Activated naive CD4-positive, alpha-beta T cell treated with anti-CD3 and anti-CD28 coated beads, Interleukin-2, amount 50 U/mL, for 24 hours (primary cell): Measurements from ENCODE around the gene MFSD11.
"Not testable (repeated sequence)": the region's sequence is repeated elsewhere in the genome, so short reads cannot be mapped to it uniquely, and the experiment has no call there.

ENCODE experiments used
- H3K27ac Mint-ChIP-seq: one replicate; pipeline ENCODE4 v1.8.0; 2021; ENCODE audit warnings: mild to moderate bottlenecking, mixed read lengths
- H3K27me3 Mint-ChIP-seq: one replicate; pipeline ENCODE4 v1.8.0; 2021; ENCODE audit warnings: mixed read lengths
- H3K36me3 Mint-ChIP-seq: one replicate; pipeline ENCODE4 v1.8.0; 2021; ENCODE audit warnings: mixed read lengths
- H3K4me1 Mint-ChIP-seq: one replicate; pipeline ENCODE4 v1.8.0; 2021; ENCODE audit warnings: mixed read lengths
- H3K4me3 Mint-ChIP-seq: one replicate; pipeline ENCODE4 v1.8.0; 2021; ENCODE audit warnings: mild to moderate bottlenecking, mixed read lengths
- H3K9me3 Mint-ChIP-seq: one replicate; pipeline ENCODE4 v1.8.0; 2021; ENCODE audit warnings: mixed read lengths

Gene MFSD11

DNA sequence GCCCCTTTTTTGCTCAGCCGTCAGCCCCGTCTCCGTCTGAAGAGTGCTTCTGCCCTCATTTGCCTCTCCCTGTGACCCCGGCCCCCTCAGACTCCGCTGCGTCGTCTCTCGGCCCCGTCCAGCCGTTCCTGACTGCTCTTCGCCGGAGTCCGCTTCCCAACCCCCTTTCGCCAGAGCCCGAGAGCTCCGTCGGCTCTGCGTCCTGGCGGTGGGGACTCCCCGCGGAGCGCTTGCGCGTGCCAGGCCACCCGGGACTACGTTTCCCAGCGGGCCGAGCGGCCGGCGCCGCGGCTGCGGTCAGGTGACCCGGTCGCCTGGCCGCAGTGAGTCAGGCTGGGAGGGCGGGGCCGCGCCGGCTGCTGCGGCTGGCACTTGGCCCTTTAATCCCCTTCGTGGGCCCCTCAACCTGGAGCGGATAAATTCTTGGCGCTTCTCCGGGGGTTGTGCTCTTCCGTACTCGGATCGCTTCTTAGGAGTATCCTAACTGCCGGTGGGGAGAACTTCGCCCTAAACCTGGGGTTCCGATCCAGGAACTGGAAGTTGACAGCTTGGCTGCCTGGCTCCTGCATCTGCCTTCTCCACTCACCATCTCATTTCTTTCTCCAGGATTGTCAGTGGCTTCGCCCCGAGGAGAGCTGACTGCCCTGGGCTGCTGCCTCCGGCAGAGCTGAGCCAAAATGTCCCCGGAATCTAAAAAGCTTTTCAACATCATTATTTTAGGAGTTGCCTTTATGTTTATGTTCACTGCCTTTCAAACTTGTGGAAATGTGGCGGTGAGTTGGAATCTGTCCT lies at the start of gene MFSD11:
MFSD11 (plus strand) TSS at position 444 of the 792 bp plus-strand sequence; CDS start at position 678, 234 bp downstream.
- peak within 1 kb of the TSS; percentile 98 for H3K27ac Mint-ChIP-seq
- H3K4me1 Mint-ChIP-seq, result peaks cover 39% of the 10 kb centered on the region
- peak within 1 kb of the TSS; percentile 97 for H3K4me3 Mint-ChIP-seq
- no peaks in the 10 kb centered on the region for H3K27me3 Mint-ChIP-seq
- H3K9me3 Mint-ChIP-seq, result no peaks in the 10 kb centered on the region
- H3K36me3 Mint-ChIP-seq, result peaks cover 35% of the 10 kb centered on the region

- Mint-ChIP-seq H3K4me3 (no peak overlapping the region), H3K27me3 (peaks cover 1% of the 10 kb centered on the region), H3K27ac (no peak overlapping the region), H3K36me3 (no peaks in the 10 kb centered on the region), H3K4me1 (no peaks in the 10 kb centered on the region), H3K9me3 (no peaks in the 10 kb centered on the region)
Observed at GRCh38 chr17:76688165-76688622, 49.7 kb upstream of the MFSD11 start.

- Mint-ChIP-seq H3K36me3 (no peaks in the 10 kb centered on the region), H3K4me3 (no peak overlapping the region), H3K9me3 (no peaks in the 10 kb centered on the region), H3K27ac (no peak overlapping the region), H3K4me1 (no peaks in the 10 kb centered on the region), H3K27me3 (peaks cover 1% of the 10 kb centered on the region)
Observed at GRCh38 chr17:76689859-76690258, 48.1 kb upstream of the MFSD11 start.

DNA sequence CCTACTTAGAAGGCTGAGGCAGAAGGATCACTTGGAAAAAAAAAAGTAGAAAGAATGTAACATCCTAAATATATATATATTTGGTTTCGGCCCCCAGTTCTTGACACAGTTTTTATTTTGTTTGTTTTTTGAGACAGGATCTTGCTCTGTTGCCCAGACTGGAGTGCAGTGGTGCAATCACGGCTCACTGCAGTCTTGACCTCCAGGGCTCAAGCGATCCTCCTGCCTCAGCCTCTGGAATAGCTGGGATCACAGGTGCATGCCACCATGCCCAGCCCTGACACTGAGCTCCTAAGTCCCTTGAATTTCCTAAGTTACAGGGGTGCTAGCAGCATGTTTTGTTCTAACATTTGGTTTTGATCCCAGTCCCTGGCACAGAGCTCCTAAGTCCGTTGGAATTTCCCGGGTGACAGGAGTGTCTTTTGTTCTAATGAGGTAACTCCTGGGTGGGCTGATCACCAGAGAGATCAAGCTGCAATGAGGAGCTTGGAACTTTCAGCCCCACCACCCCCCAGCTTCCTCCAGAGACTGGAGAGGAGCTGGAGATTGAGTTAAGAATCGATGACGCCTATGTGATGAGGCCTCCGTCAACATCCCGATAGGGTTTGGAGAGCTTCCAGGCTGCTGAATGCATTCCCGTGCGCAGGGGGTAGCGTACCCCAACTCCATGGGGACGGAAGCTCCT lies 47.2 kb upstream of the MFSD11 start:
- H3K27ac Mint-ChIP-seq, result no peak overlapping the region
- peaks cover 1% of the 10 kb centered on the region for H3K27me3 Mint-ChIP-seq
- H3K4me1 Mint-ChIP-seq, result no peaks in the 10 kb centered on the region
- H3K4me3 Mint-ChIP-seq, result no peak overlapping the region
- no peaks in the 10 kb centered on the region for H3K9me3 Mint-ChIP-seq
- no peaks in the 10 kb centered on the region for H3K36me3 Mint-ChIP-seq

DNA sequence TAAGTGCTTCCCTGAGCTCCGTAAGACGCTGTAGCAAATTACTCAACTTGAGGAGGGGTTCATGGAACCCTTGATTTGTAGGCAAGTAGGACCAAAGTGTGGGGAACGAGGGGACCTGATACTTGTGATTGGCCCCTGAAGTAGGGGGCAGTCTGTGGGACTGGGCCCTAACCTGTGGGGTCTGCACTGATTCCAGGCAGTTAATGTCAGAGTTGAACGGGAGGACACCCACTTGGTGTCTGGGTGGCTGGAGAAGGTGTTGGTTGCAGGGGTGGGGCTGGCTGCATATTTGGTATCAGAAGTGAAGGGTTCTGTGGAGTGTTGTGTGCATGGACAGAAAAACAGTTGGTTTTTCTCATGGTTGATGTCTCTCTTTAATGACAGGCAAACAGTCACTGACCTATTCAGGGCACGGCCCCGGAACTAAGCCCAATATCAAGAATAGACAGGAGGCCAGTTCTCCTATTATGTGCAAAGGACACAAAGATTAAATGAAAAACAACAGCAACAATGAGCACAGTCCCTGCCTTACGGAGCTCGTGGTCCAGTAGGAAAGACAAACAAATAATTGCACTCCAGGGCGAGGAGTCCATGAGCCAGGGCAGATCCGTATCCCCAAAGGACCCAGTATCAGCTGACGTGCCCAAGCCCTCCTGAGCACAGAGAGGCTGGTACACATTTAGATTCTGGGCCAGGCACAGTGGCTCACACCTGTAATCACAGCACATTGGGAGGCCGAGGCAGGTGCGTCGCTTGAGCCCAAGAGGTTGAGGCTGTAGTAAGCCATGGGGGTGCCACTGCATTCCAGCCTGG lies 46.3 kb upstream of the MFSD11 start:
- Mint-ChIP-seq H3K27ac (no peak overlapping the region), H3K4me1 (no peaks in the 10 kb centered on the region)

GRCh38 chr17:76695059-76695831 lies 42.7 kb upstream of the MFSD11 start:
- Mint-ChIP-seq H3K27me3 (no peaks in the 10 kb centered on the region), H3K4me1 (no peaks in the 10 kb centered on the region), H3K9me3 (no peaks in the 10 kb centered on the region), H3K36me3 (no peaks in the 10 kb centered on the region), H3K4me3 (no peak overlapping the region), H3K27ac (no peak overlapping the region)

More for the DNA sequence above, 46.3 kb upstream of the MFSD11 start:
- Mint-ChIP-seq H3K36me3 (no peaks in the 10 kb centered on the region), H3K9me3 (no peaks in the 10 kb centered on the region), H3K4me3 (no peak overlapping the region), H3K27me3 (peaks cover 1% of the 10 kb centered on the region)

GRCh38 chr17:76696763-76697701 lies 40.9 kb upstream of the MFSD11 start:
- no peak overlapping the region for H3K27ac Mint-ChIP-seq
- no peaks in the 10 kb centered on the region for H3K9me3 Mint-ChIP-seq
- H3K4me1 Mint-ChIP-seq, result no peaks in the 10 kb centered on the region
- no peaks in the 10 kb centered on the region for H3K27me3 Mint-ChIP-seq
- no peak overlapping the region for H3K4me3 Mint-ChIP-seq
- no peaks in the 10 kb centered on the region for H3K36me3 Mint-ChIP-seq

DNA sequence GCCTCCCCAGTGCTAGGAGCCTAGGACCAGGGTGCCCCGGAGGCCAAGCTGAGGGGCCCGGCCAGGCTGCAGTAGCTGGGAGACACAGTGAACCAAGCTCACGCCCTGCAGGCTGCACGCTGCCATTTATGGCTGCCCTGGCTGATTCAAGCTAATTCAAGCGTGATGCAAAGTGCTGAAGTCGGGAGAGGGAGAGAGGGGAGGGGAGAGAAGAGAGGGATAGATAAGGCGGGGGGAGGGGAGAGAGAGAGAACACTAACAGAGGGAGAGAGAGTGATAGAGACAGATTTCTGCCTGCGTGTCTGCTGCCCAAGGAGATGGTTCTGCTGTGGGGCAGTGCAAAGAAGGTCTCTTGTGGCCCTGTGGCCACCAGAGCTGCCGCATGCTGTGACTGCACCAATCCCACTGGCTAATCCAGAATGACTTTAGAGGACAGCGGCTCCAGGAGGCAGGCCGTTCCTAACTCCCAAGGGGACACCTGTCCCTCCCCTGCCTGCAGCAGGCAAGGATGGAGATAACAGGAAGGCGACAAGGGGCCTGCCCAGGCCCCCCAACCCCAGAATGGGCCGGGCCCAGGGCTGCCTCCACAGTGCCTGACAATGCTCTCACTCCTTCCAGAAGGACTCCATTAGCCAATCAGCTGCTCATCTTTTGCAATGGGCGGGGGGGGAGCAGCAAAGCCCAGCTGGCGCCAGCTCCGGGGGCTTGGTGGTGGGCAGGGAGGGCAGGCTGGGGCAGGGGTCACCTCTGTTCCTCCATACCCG lies 40.0 kb upstream of the MFSD11 start:
- Mint-ChIP-seq H3K27me3 (no peaks in the 10 kb centered on the region), H3K27ac (no peak overlapping the region), H3K4me1 (no peaks in the 10 kb centered on the region), H3K4me3 (no peak overlapping the region), H3K36me3 (no peaks in the 10 kb centered on the region), H3K9me3 (no peaks in the 10 kb centered on the region)

DNA sequence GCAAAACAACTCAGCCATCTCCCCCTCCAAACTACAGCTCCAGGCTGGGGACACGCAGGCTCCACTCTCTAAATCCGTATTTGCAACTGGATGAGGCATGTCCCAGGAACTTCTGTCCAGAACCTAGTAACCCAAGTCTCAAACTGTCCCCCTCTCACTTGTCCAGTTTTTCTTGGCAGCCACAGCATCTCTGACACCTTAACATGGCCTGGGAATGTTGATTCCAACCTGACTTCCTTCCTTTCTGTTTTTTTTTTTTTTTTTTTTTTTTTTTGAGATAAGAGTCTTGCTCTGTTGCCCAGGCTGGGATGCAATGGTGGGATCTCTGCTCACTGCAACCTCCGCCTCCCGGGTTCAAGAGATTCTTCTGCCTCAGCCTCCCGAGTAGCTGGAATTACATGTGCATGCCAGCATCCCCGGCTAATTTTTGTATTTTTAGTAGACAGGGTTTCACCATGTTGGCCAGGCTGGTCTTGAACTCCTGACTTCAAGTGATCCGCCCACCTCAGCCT lies 39.4 kb upstream of the MFSD11 start:
- H3K36me3 Mint-ChIP-seq, H3K27ac Mint-ChIP-seq, H3K4me1 Mint-ChIP-seq, H3K27me3 Mint-ChIP-seq, H3K4me3 Mint-ChIP-seq, H3K9me3 Mint-ChIP-seq: not testable (repeated sequence)

DNA sequence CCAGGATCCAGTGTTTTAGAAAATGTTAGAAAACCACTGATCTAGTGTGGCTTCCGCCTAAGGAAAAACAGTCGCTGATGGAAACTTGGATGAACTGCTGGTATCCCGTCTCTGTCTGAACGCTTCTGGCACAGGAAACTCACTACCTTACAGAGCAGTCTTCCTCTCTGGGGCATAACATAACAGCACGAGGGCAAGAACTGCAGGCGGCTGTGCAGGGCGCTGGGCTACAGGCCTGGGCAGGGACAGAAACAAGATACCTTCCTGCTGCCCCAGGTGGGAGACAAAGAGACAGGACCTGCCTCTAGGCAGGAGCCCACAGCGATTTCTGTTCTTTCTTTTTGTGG lies 37.7 kb upstream of the MFSD11 start:
- H3K27ac Mint-ChIP-seq, result no peak overlapping the region
- H3K27me3 Mint-ChIP-seq, result no peaks in the 10 kb centered on the region
- no peak overlapping the region for H3K4me3 Mint-ChIP-seq

DNA sequence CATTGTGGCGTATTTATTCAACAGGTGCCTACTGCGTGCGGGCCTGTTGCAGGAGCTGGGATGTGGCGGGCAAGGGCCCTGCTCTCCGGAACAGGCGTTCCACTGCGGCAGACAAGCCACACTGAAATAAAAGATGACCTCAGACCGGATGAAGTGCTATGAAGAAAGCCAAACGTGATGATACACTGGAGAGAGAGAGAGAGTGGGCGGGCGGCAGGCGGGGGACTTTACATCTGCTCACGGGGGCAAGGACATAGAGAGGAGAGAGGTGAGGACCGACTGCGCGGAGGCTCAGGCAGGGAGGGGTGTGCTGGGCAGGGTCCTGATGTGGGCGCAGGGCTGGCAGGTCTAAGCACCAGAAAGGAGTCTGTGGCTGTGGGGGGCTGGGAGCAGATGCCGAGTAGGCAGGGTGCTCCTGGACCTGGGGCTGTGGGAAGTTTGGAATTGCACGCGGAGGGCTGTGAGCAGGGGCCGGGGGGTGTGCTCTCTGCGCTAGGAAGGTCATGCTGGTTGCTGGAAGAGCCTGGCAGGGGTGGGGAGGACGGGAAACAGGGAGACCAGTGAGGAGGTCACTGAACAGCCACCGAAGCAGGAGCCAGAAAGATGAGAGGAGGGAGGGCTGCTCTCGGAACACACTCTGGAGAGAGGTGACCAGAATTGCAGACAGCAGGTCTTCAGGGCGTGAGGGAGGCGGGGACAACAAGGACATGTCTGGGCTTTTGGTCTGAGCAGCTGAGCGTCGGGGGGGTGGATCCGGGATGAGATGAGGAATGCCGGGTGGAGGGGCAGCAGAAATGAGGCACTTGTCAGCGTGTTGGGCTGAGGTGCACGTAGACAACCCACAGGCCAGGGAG lies 37.1 kb upstream of the MFSD11 start:
- Mint-ChIP-seq H3K4me1 (no peaks in the 10 kb centered on the region), H3K27me3 (no peaks in the 10 kb centered on the region), H3K36me3 (no peaks in the 10 kb centered on the region), H3K4me3 (peak overlapping the region; percentile 33), H3K27ac (peak overlapping the region; percentile 46), H3K9me3 (no peaks in the 10 kb centered on the region)

More for the DNA sequence above, 37.7 kb upstream of the MFSD11 start:
- Mint-ChIP-seq H3K36me3 (no peaks in the 10 kb centered on the region), H3K9me3 (no peaks in the 10 kb centered on the region), H3K4me1 (no peaks in the 10 kb centered on the region)

GRCh38 chr17:76701471-76701967 lies 36.4 kb upstream of the MFSD11 start:
- Mint-ChIP-seq H3K27me3 (no peaks in the 10 kb centered on the region), H3K4me1 (no peaks in the 10 kb centered on the region), H3K9me3 (no peaks in the 10 kb centered on the region), H3K36me3 (no peaks in the 10 kb centered on the region), H3K4me3 (no peak overlapping the region), H3K27ac (no peak overlapping the region)

DNA sequence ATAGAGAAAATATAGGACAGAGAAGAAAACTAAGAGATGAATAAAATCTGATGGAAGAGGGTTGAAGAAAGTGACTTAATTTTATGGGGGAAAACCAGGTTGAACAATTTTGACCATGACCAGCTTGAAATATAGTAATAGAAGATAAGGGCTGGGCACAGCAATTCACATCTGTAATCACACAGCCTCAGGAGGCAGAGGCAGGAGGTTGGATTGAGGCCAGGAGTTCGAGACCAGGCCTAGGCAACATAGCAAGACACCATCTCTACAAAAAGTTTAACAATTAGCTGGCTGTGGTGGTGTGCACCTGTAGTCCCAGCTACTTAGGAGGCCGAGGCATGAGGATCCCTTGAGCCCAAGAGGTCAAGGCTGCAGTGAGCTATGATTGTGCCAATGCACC lies 35.8 kb upstream of the MFSD11 start:
- Mint-ChIP-seq H3K36me3 (no peaks in the 10 kb centered on the region), H3K27me3 (no peaks in the 10 kb centered on the region), H3K4me3 (no peak overlapping the region), H3K27ac (no peak overlapping the region), H3K4me1 (no peaks in the 10 kb centered on the region), H3K9me3 (no peaks in the 10 kb centered on the region)
